Activated naive CD8-positive, alpha-beta T cell treated with anti-CD3 and anti-CD28 coated beads, Interleukin-2, amount 10 ng/mL, durations not matched to agents 7 days and 5 days (primary cell): ENCODE results near the gene FAM149B1. TPM values are rescaled to one million over a fixed set of nuclear protein-coding genes. Genes with fewer than 3 reads are reported as not detected.
"Not testable (repeated sequence)": the region's sequence is repeated elsewhere in the genome, so short reads cannot be mapped to it uniquely, and the experiment has no call there.

Source experiments
- ATAC-seq: fragments of 150-1000 bp; cut with Tn5 transposase; one replicate; pipeline ENCODE4 v1.10.0; 2021; ENCODE audit warnings: low read depth, moderate library complexity
- POLR2A ChIA-PET: fragments of 350-600 bp; sonication (Branson Sonifier 250); formaldehyde crosslinking; loops from one replicate; lab custom pipeline; 2021; ENCODE audit warnings: antibody characterized with exemption; lab: Charles Lee
- DNase-seq: peaks from one replicate; pipeline ENCODE4 v3.0.0; 2021
- H3K27ac Mint-ChIP-seq: one replicate; pipeline ENCODE4 v1.8.0; 2022; ENCODE audit warnings: mild to moderate bottlenecking, mixed read lengths
- H3K27me3 Mint-ChIP-seq: one replicate; pipeline ENCODE4 v1.8.0; 2022; ENCODE audit warnings: mild to moderate bottlenecking, moderate library complexity, mixed read lengths
- H3K36me3 Mint-ChIP-seq: one replicate; pipeline ENCODE4 v1.8.0; 2021; ENCODE audit warnings: mild to moderate bottlenecking, mixed read lengths
- H3K4me1 Mint-ChIP-seq: one replicate; pipeline ENCODE4 v1.8.0; 2021; ENCODE audit warnings: mixed read lengths
- H3K4me3 Mint-ChIP-seq: one replicate; pipeline ENCODE4 v1.8.0; 2022; ENCODE audit warnings: mild to moderate bottlenecking, moderate library complexity, mixed read lengths
- H3K9me3 Mint-ChIP-seq: one replicate; pipeline ENCODE4 v1.8.0; 2021; ENCODE audit warnings: mixed read lengths
- total RNA-seq, 2 experiments: library from RNA; stranded (reverse); gene quantifications; one replicate each; pipeline ENCODE4 v1.2.3, GENCODE V29; 2021

Gene FAM149B1
- 10 to 100 TPM; 15.6 to 18.4 TPM for total RNA-seq

- H3K27ac Mint-ChIP-seq: peak within 1 kb of the TSS; percentile 100
- ATAC-seq (peak; percentile 96), DNase-seq (peak; percentile 92)
- H3K27me3 Mint-ChIP-seq: no peaks in the 10 kb centered on the region
- H3K9me3 Mint-ChIP-seq: no peaks in the 10 kb centered on the region
- peaks cover 27% of the 10 kb centered on the region for H3K4me1 Mint-ChIP-seq
- peaks cover 13% of the 10 kb centered on the region for H3K36me3 Mint-ChIP-seq
- POLR2A ChIA-PET: interaction anchor here (0.6 to 2.4 kb wide), 13 partner anchors 10 to 789 kb away, joined by 3 to 13 read pairs (median 3); partner anchors contain the start of genes DNAJC9 and P4HA1
- peak within 1 kb of the TSS; percentile 99 for H3K4me3 Mint-ChIP-seq
Observed at GRCh38 chr10:73167783-73168464, at the start of gene FAM149B1, which contains the start of gene ECD. FAM149B1 (plus strand) TSS chr10:73168119; CDS start chr10:73168340, 221 bp downstream. ECD (minus strand) TSS chr10:73168008; CDS start chr10:73163937, 4,071 bp downstream.

- no peaks in the 10 kb centered on the region for H3K27me3 Mint-ChIP-seq
- no peaks in the 10 kb centered on the region for H3K9me3 Mint-ChIP-seq
- no peak overlapping the region for H3K4me3 Mint-ChIP-seq
- ATAC-seq: no peak
- DNase-seq: no peak
- no peaks in the 10 kb centered on the region for H3K4me1 Mint-ChIP-seq
- peaks cover 8% of the 10 kb centered on the region for H3K36me3 Mint-ChIP-seq
- no peak overlapping the region for H3K27ac Mint-ChIP-seq
- POLR2A ChIA-PET: no interaction called here
Observed at GRCh38 chr10:73119457-73119856, 48.5 kb upstream of the FAM149B1 start.

GRCh38 chr10:73119952-73120351 is 48.0 kb upstream of the FAM149B1 start:
- Mint-ChIP-seq H3K9me3 (no peaks in the 10 kb centered on the region), H3K36me3 (peaks cover 8% of the 10 kb centered on the region), H3K27me3 (no peaks in the 10 kb centered on the region), H3K4me1 (no peaks in the 10 kb centered on the region), H3K27ac (no peak overlapping the region), H3K4me3 (no peak overlapping the region)
- no peak for DNase-seq
- POLR2A ChIA-PET: no interaction called here
- no peak for ATAC-seq

GRCh38 chr10:73126343-73126742 is 41.6 kb upstream of the FAM149B1 start:
- peaks cover 2% of the 10 kb centered on the region for H3K4me1 Mint-ChIP-seq
- no peaks in the 10 kb centered on the region for H3K9me3 Mint-ChIP-seq
- no peak for DNase-seq
- POLR2A ChIA-PET: no interaction called here
- ATAC-seq: no peak
- H3K27ac Mint-ChIP-seq: no peak overlapping the region
- peaks cover 11% of the 10 kb centered on the region for H3K36me3 Mint-ChIP-seq
- H3K4me3 Mint-ChIP-seq: no peak overlapping the region
- H3K27me3 Mint-ChIP-seq: no peaks in the 10 kb centered on the region

GRCh38 chr10:73131301-73131700 is 36.6 kb upstream of the FAM149B1 start:
- H3K4me1 Mint-ChIP-seq: peaks cover 6% of the 10 kb centered on the region
- DNase-seq (no peak), ATAC-seq (no peak)
- no peaks in the 10 kb centered on the region for H3K27me3 Mint-ChIP-seq
- no peak overlapping the region for H3K27ac Mint-ChIP-seq
- H3K4me3 Mint-ChIP-seq: no peak overlapping the region
- no peaks in the 10 kb centered on the region for H3K9me3 Mint-ChIP-seq
- POLR2A ChIA-PET: no interaction called here
- H3K36me3 Mint-ChIP-seq: peaks cover 26% of the 10 kb centered on the region

- POLR2A ChIA-PET: no interaction called here
- ATAC-seq (no peak), DNase-seq (no peak)
- no peaks in the 10 kb centered on the region for H3K9me3 Mint-ChIP-seq
- peaks cover 6% of the 10 kb centered on the region for H3K4me1 Mint-ChIP-seq
- no peak overlapping the region for H3K4me3 Mint-ChIP-seq
- H3K36me3 Mint-ChIP-seq: peaks cover 29% of the 10 kb centered on the region
- no peak overlapping the region for H3K27ac Mint-ChIP-seq
- no peaks in the 10 kb centered on the region for H3K27me3 Mint-ChIP-seq
Observed at GRCh38 chr10:73131913-73132686, 35.8 kb upstream of the FAM149B1 start.

- ATAC-seq: no peak
- peaks cover 4% of the 10 kb centered on the region for H3K4me1 Mint-ChIP-seq
Observed at GRCh38 chr10:73134727-73135126, 33.2 kb upstream of the FAM149B1 start.

GRCh38 chr10:73136627-73137026 is 31.3 kb upstream of the FAM149B1 start:
- no peak for ATAC-seq

More at GRCh38 chr10:73134727-73135126, 33.2 kb upstream of the FAM149B1 start:
- no peaks in the 10 kb centered on the region for H3K9me3 Mint-ChIP-seq
- POLR2A ChIA-PET: no interaction called here
- no peak overlapping the region for H3K4me3 Mint-ChIP-seq
- no peak overlapping the region for H3K27ac Mint-ChIP-seq
- H3K36me3 Mint-ChIP-seq: peaks cover 28% of the 10 kb centered on the region
- H3K27me3 Mint-ChIP-seq: no peaks in the 10 kb centered on the region
- no peak for DNase-seq

GRCh38 chr10:73139251-73139650 is 28.7 kb upstream of the FAM149B1 start:
- Mint-ChIP-seq H3K4me1 (peaks cover 3% of the 10 kb centered on the region), H3K27me3 (no peaks in the 10 kb centered on the region), H3K27ac (no peak overlapping the region), H3K9me3 (no peaks in the 10 kb centered on the region), H3K4me3 (no peak overlapping the region), H3K36me3 (peaks cover 15% of the 10 kb centered on the region)
- DNase-seq (no peak), ATAC-seq (no peak)
- POLR2A ChIA-PET: no interaction called here

More at GRCh38 chr10:73136627-73137026, 31.3 kb upstream of the FAM149B1 start:
- H3K27me3 Mint-ChIP-seq: no peaks in the 10 kb centered on the region
- no peak overlapping the region for H3K4me3 Mint-ChIP-seq
- H3K27ac Mint-ChIP-seq: no peak overlapping the region
- no peak for DNase-seq
- peaks cover 4% of the 10 kb centered on the region for H3K4me1 Mint-ChIP-seq
- H3K36me3 Mint-ChIP-seq: peaks cover 23% of the 10 kb centered on the region
- POLR2A ChIA-PET: interaction anchor here (0.6 kb wide), 1 partner anchor 89 kb away, joined by 4 read pairs; no protein-coding TSS in a partner anchor
- no peaks in the 10 kb centered on the region for H3K9me3 Mint-ChIP-seq

- Mint-ChIP-seq H3K4me1 (no peaks in the 10 kb centered on the region), H3K27ac (no peak overlapping the region), H3K4me3 (no peak overlapping the region), H3K27me3 (no peaks in the 10 kb centered on the region), H3K9me3 (no peaks in the 10 kb centered on the region), H3K36me3 (peaks cover 10% of the 10 kb centered on the region)
- ATAC-seq (no peak), DNase-seq (no peak)
- POLR2A ChIA-PET: interaction anchor here (1.2 kb wide), 1 partner anchor 45 kb away, joined by 3 read pairs; the partner anchor contains the start of gene P4HA1
Observed at GRCh38 chr10:73141603-73142002, 26.3 kb upstream of the FAM149B1 start.

- H3K4me3 Mint-ChIP-seq, DNase-seq, H3K9me3 Mint-ChIP-seq, ATAC-seq, H3K27ac Mint-ChIP-seq, POLR2A ChIA-PET, H3K4me1 Mint-ChIP-seq, H3K27me3 Mint-ChIP-seq: not testable (repeated sequence)
- peaks cover 36% of the 10 kb centered on the region for H3K36me3 Mint-ChIP-seq
Observed at GRCh38 chr10:73150633-73151413, 17.1 kb upstream of the FAM149B1 start.

GRCh38 chr10:73152009-73152408 is 15.9 kb upstream of the FAM149B1 start:
- ATAC-seq (no peak), DNase-seq (no peak)
- no peak overlapping the region for H3K4me3 Mint-ChIP-seq
- peaks cover 34% of the 10 kb centered on the region for H3K36me3 Mint-ChIP-seq
- H3K27me3 Mint-ChIP-seq: no peaks in the 10 kb centered on the region
- no peaks in the 10 kb centered on the region for H3K9me3 Mint-ChIP-seq
- peaks cover 3% of the 10 kb centered on the region for H3K4me1 Mint-ChIP-seq
- H3K27ac Mint-ChIP-seq: no peak overlapping the region
- POLR2A ChIA-PET: no interaction called here

GRCh38 chr10:73156054-73156453 is 11.9 kb upstream of the FAM149B1 start:
- no peak overlapping the region for H3K27ac Mint-ChIP-seq
- no peaks in the 10 kb centered on the region for H3K27me3 Mint-ChIP-seq
- POLR2A ChIA-PET: interaction anchor here (0.7 to 0.9 kb wide), 2 partner anchors 12 to 82 kb away, joined by 3 read pairs; no protein-coding TSS in a partner anchor
- H3K4me1 Mint-ChIP-seq: peaks cover 9% of the 10 kb centered on the region
- no peaks in the 10 kb centered on the region for H3K9me3 Mint-ChIP-seq
- no peak for DNase-seq
- ATAC-seq: no peak
- no peak overlapping the region for H3K4me3 Mint-ChIP-seq
- peaks cover 24% of the 10 kb centered on the region for H3K36me3 Mint-ChIP-seq
